Neural progenitor cell (in vitro differentiated cells): Measurements from ENCODE around the gene TDO2. TPM values are rescaled to one million over a fixed set of nuclear protein-coding genes. Genes with fewer than 3 reads are reported as not detected.

Source experiments
- DNase-seq: peaks from one replicate; pipeline ENCODE4 v3.0.0-alpha.2; 2016; ENCODE audit warnings: low spot score
- H2AFZ ChIP-seq: fragments of 200-600 bp; sonication (generic); replicated peaks from 2 replicates; pipeline ENCODE4 v1.6.1; 2016; ENCODE audit warnings: antibody characterized with exemption
- H3F3A ChIP-seq: fragments of 200-600 bp; sonication (generic); 2 replicates; pipeline ENCODE4 v1.6.1; 2016; ENCODE audit warnings: antibody characterized with exemption, low read depth
- H3K27ac ChIP-seq: fragments of 200-600 bp; sonication (generic); 2 replicates; pipeline ENCODE4 v1.5.1; 2016; ENCODE audit warnings: mild to moderate bottlenecking
- H3K27me3 ChIP-seq: fragments of 200-600 bp; sonication (generic); 2 replicates; pipeline ENCODE4 v1.6.1; 2016; ENCODE audit warnings: mild to moderate bottlenecking, moderate library complexity
- H3K36me3 ChIP-seq: fragments of 200-600 bp; sonication (generic); 2 replicates; pipeline ENCODE4 v1.5.1; 2016
- H3K4me1 ChIP-seq: fragments of 200-600 bp; sonication (generic); 2 replicates; pipeline ENCODE4 v1.6.1; 2016; ENCODE audit warnings: mixed run types
- H3K4me2 ChIP-seq: fragments of 200-600 bp; sonication (generic); 2 replicates; pipeline ENCODE4 v1.6.1; 2016
- H3K4me3 ChIP-seq: fragments of 200-600 bp; sonication (generic); 2 replicates; pipeline ENCODE4 v1.5.1; 2016
- H3K79me2 ChIP-seq: fragments of 200-600 bp; sonication (generic); 2 replicates; pipeline ENCODE4 v1.6.1; 2016; ENCODE audit warnings: low read depth
- H3K9ac ChIP-seq: fragments of 200-600 bp; sonication (generic); 2 replicates; pipeline ENCODE4 v1.6.1; 2016
- H3K9me3 ChIP-seq: fragments of 200-600 bp; sonication (generic); 2 replicates; pipeline ENCODE4 v1.5.1; 2016; ENCODE audit warnings: low read depth
- H4K20me1 ChIP-seq: fragments of 200-600 bp; sonication (generic); 2 replicates; pipeline ENCODE4 v1.6.1; 2016; ENCODE audit warnings: low read depth
- H3K27ac Mint-ChIP-seq: 3 replicates; pipeline ENCODE4 v1.8.0; 2021; ENCODE audit warnings: mixed read lengths
- H3K27me3 Mint-ChIP-seq: 2 replicates; pipeline ENCODE4 v1.8.0; 2022; ENCODE audit warnings: low read depth, mild to moderate bottlenecking, inconsistent platforms, moderate library complexity, mixed read lengths; ENCODE audit not compliant: insufficient read depth
- H3K36me3 Mint-ChIP-seq: 3 replicates; pipeline ENCODE4 v1.8.0; 2021; ENCODE audit warnings: mixed read lengths
- H3K4me1 Mint-ChIP-seq: 3 replicates; pipeline ENCODE4 v1.8.0; 2021; ENCODE audit warnings: mixed read lengths
- H3K4me3 Mint-ChIP-seq: 3 replicates; pipeline ENCODE4 v1.8.0; 2021; ENCODE audit warnings: mild to moderate bottlenecking, moderate library complexity, mixed read lengths
- H3K9me3 Mint-ChIP-seq: 3 replicates; pipeline ENCODE4 v1.8.0; 2020; ENCODE audit warnings: mixed read lengths
- EZH2 ChIP-seq: fragments of 200-600 bp; sonication (generic); IDR thresholded peaks from 2 replicates; pipeline ENCODE4 v1.6.1; 2017; ENCODE audit warnings: antibody characterized with exemption, mild to moderate bottlenecking, moderate library complexity
- EZH2phosphoT487 ChIP-seq: fragments of 200-600 bp; sonication (generic); IDR thresholded peaks from 2 replicates; pipeline ENCODE4 v1.6.1; 2017; ENCODE audit warnings: antibody characterized with exemption
- total RNA-seq: library from RNA; depleted of rRNA; stranded (reverse); fragments of >200 nt; gene quantifications from 2 replicates; pipeline ENCODE4 v1.2.3, GENCODE V29; 2015; ENCODE audit warnings: low replicate concordance
- TF ChIP-seq, protein P1 (sequence below): fragments of 200-600 bp; sonication (generic); IDR thresholded peaks from 2 replicates; pipeline ENCODE4 v1.5.1; 2017; ENCODE audit warnings: antibody characterized with exemption, mild to moderate bottlenecking

TDO2 gene
- total RNA-seq, 1 donor from 2014 or later, result not detected

DNA sequence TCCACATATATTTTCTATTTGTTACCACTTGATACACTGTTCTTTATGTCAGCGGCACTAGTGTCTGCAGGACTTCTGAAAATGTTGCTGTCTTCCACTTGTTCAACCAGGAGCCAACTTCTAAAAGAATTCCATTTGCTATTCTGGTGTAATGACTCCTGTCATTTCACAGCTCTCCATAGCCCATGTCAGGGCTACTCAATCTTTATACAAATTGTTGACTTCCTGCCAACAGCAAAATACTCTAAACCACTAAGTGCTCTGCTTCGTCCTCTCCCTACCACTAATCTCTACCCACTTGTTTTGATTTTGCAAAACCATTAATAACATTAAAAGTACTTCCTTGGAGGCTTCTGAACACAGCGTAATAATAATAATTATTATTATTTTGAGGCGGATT lies 43.0 kb downstream of the TDO2 start:
- H3K4me1 ChIP-seq, result no peaks in the 10 kb centered on the region
- H3F3A ChIP-seq, result no peaks in the 10 kb centered on the region
- no peaks in the 10 kb centered on the region for H3K4me1 Mint-ChIP-seq
- no peaks in the 10 kb centered on the region for H3K9me3 Mint-ChIP-seq
- no peak overlapping the region for H3K27ac Mint-ChIP-seq
- no peak for DNase-seq
- H3K36me3 ChIP-seq, result no peaks in the 10 kb centered on the region
- no peaks in the 10 kb centered on the region for H3K79me2 ChIP-seq
- TF ChIP-seq, protein P1, sequence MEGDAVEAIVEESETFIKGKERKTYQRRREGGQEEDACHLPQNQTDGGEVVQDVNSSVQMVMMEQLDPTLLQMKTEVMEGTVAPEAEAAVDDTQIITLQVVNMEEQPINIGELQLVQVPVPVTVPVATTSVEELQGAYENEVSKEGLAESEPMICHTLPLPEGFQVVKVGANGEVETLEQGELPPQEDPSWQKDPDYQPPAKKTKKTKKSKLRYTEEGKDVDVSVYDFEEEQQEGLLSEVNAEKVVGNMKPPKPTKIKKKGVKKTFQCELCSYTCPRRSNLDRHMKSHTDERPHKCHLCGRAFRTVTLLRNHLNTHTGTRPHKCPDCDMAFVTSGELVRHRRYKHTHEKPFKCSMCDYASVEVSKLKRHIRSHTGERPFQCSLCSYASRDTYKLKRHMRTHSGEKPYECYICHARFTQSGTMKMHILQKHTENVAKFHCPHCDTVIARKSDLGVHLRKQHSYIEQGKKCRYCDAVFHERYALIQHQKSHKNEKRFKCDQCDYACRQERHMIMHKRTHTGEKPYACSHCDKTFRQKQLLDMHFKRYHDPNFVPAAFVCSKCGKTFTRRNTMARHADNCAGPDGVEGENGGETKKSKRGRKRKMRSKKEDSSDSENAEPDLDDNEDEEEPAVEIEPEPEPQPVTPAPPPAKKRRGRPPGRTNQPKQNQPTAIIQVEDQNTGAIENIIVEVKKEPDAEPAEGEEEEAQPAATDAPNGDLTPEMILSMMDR, result no peak
- TF ChIP-seq EZH2phosphoT487 (no peak), EZH2 (no peak)
- no peaks in the 10 kb centered on the region for H3K27me3 Mint-ChIP-seq
- H3K9ac ChIP-seq, result no peak overlapping the region
- no peak overlapping the region for H3K4me3 Mint-ChIP-seq
- H3K36me3 Mint-ChIP-seq, result no peaks in the 10 kb centered on the region
- H4K20me1 ChIP-seq, result no peaks in the 10 kb centered on the region
- H3K27me3 ChIP-seq, result no peaks in the 10 kb centered on the region
- no peak overlapping the region for H3K27ac ChIP-seq
- no peaks in the 10 kb centered on the region for H3K9me3 ChIP-seq
- no peak overlapping the region for H3K4me3 ChIP-seq
- no peak overlapping the region for H2AFZ ChIP-seq
- H3K4me2 ChIP-seq, result no peak overlapping the region

DNA sequence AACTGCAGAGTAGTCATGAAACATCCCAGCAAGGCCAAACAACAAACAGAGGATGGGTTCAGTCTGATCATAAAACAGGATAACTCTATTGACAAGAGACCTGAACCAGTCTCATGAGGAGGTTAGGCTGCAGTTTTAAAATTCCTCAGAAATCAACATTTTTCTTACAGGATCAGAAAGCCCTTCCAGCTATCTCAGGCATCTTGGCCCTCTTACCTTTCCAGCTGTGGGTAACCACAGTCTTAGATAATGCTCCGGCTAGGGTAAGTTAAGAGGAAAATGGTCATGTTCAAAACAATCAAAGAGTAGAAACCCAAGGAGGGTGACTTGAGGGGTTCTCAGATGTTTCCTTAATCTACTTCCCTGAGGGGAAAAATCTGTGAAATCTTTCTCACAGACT lies 45.0 kb downstream of the TDO2 start:
- H3K36me3 Mint-ChIP-seq, result no peaks in the 10 kb centered on the region
- peak overlapping the region; percentile 36 for H2AFZ ChIP-seq

DNA sequence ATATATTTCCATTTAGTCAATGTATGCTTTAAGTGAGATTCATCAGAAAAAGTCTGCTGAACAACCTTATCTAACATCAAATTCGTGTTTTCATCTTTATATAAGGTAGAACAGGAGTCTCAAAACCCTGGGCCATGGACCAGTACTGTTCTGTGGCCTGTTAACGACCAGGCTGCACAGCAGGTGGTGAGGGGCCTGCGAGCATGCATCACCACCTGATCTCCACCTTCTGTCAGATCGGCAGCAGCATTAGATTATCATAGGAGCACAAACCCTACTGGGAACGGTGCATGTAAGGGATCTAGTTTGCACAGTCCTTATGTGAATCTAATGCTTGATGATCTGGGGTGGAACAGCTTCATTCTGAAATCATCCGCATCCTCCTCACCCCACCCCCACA lies 47.0 kb downstream of the TDO2 start:
- Mint-ChIP-seq H3K4me1 (peaks cover 6% of the 10 kb centered on the region), H3K27ac (no peak overlapping the region), H3K4me3 (no peak overlapping the region)

More for the DNA sequence above, 45.0 kb downstream of the TDO2 start:
- Histone ChIP-seq H3F3A (no peaks in the 10 kb centered on the region), H3K9me3 (no peaks in the 10 kb centered on the region), H3K4me3 (no peak overlapping the region), H3K27me3 (no peaks in the 10 kb centered on the region), H3K4me1 (no peaks in the 10 kb centered on the region), H3K4me2 (no peak overlapping the region), H3K9ac (no peak overlapping the region), H3K27ac (no peak overlapping the region), H4K20me1 (no peaks in the 10 kb centered on the region), H3K79me2 (no peaks in the 10 kb centered on the region), H3K36me3 (no peaks in the 10 kb centered on the region)
- TF ChIP-seq, protein P1, result no peak
- Mint-ChIP-seq H3K9me3 (no peaks in the 10 kb centered on the region), H3K4me3 (no peak overlapping the region), H3K27me3 (no peaks in the 10 kb centered on the region), H3K4me1 (peaks cover 4% of the 10 kb centered on the region), H3K27ac (no peak overlapping the region)
- no peak for DNase-seq

More for the DNA sequence above, 47.0 kb downstream of the TDO2 start:
- Histone ChIP-seq H3K27me3 (no peaks in the 10 kb centered on the region), H3F3A (no peaks in the 10 kb centered on the region), H3K27ac (no peak overlapping the region), H3K4me2 (no peak overlapping the region), H2AFZ (no peak overlapping the region), H3K9me3 (no peaks in the 10 kb centered on the region), H3K36me3 (no peaks in the 10 kb centered on the region), H3K4me1 (no peaks in the 10 kb centered on the region), H3K79me2 (no peaks in the 10 kb centered on the region), H3K4me3 (no peak overlapping the region), H3K9ac (no peak overlapping the region), H4K20me1 (no peaks in the 10 kb centered on the region)
- no peak for TF ChIP-seq EZH2phosphoT487
- TF ChIP-seq EZH2, result no peak
- TF ChIP-seq, protein P1, result no peak
- DNase-seq, result peak; percentile 11
- H3K36me3 Mint-ChIP-seq, result no peaks in the 10 kb centered on the region
- H3K9me3 Mint-ChIP-seq, result peaks cover 2% of the 10 kb centered on the region
- no peaks in the 10 kb centered on the region for H3K27me3 Mint-ChIP-seq
